HepG2 (cell line): Measurements from ENCODE around the gene HEPH. TPM values are rescaled to one million over a fixed set of nuclear protein-coding genes. Genes with fewer than 3 reads are reported as not detected.

Source experiments
- ATAC-seq: fragments of 200-7000 bp; cut with Tn5 transposase; 3 replicates; pipeline ENCODE4 v1.9.1; 2020; ENCODE audit warnings: mild to moderate bottlenecking, moderate library complexity
- BruUV-seq: library from RNA; stranded (reverse); fragments of 400-500 nt; replicated peaks from 2 replicates; lab custom pipeline; 2021; lab: Mats Ljungman, UMichigan
- CTCF ChIA-PET: fragments of 300-600 bp; formaldehyde crosslinking; extraction: SDS; loops from one replicate; lab custom pipeline; 2021; ENCODE audit warnings: low total read pairs, inconsistent platforms, low intra/inter-chr PET ratio; lab: Yijun Ruan, JAX
- POLR2A ChIA-PET: fragments of 350-600 bp; sonication (Branson Sonifier 250); formaldehyde crosslinking; loops from one replicate; lab custom pipeline; 2020; ENCODE audit warnings: antibody characterized with exemption, inconsistent platforms; lab: Yijun Ruan, JAX
- DNase-seq: peaks from one replicate; pipeline ENCODE4 v3.0.0-alpha.2; 2015; ENCODE audit warnings: low spot score
- FAIRE-seq: peaks from 3 replicates; lab custom pipeline; 2011; peaks lifted over from hg19 to GRCh38; lab: Jason Lieb, UNC
- H2AFZ ChIP-seq: one replicate; pipeline ENCODE4 v1.6.1; 2011; ENCODE audit warnings: low read length, inconsistent platforms
- H3K27ac ChIP-seq: fragments of 300-600 bp; 3 replicates; pipeline ENCODE4 v1.8.0; 2011; ENCODE audit warnings: mixed run types, mild to moderate bottlenecking, mixed read lengths, low read length, inconsistent platforms; ENCODE audit not compliant: insufficient read depth; ENCODE audit errors: extremely low read length
- H3K27me3 ChIP-seq, 2 experiments: fragments of 200-600 bp in 1 of 2; 2 replicates in 1 of 2; 3 replicates in 1 of 2; pipeline versions ENCODE4 v1.6.0 to v1.8.0; 2011; ENCODE audit warnings: low read length in 2 of 2, mild to moderate bottlenecking in 2 of 2, moderate library complexity in 2 of 2, inconsistent platforms in 1 of 2; ENCODE audit not compliant: insufficient read depth in 2 of 2, control insufficient read depth in 1 of 2
- H3K36me3 ChIP-seq, 2 experiments: fragments of 200-600 bp in 1 of 2; replicated peaks in 1 of 2; 2 replicates in 1 of 2; 3 replicates in 1 of 2; pipeline versions ENCODE4 v1.5.1 to v1.8.0; 2011; ENCODE audit warnings: low read length in 2 of 2, inconsistent platforms in 1 of 2; ENCODE audit not compliant: insufficient read depth in 2 of 2, control insufficient read depth in 1 of 2
- H3K4me1 ChIP-seq: 2 replicates; pipeline ENCODE4 v1.5.1; 2012; ENCODE audit warnings: low read length, inconsistent platforms; ENCODE audit not compliant: insufficient read depth
- H3K4me2 ChIP-seq: 2 replicates; pipeline ENCODE4 v1.6.0; 2011; ENCODE audit warnings: low read depth, low read length, inconsistent platforms
- H3K4me3 ChIP-seq, 3 experiments: fragments of 200-600 bp in 1 of 3; sonication (generic), shearing (Covaris generic) in 1 of 3; replicated peaks in 1 of 3; 2 replicates each; pipeline ENCODE4 v1.5.1; 2011 to 2016; ENCODE audit warnings: low read length in 3 of 3, inconsistent platforms in 2 of 3, low read depth in 2 of 3, mild to moderate bottlenecking in 2 of 3, control low read depth in 1 of 3, mixed read lengths in 1 of 3; ENCODE audit not compliant: insufficient read depth in 1 of 3
- H3K79me2 ChIP-seq: one replicate; pipeline ENCODE4 v1.6.1; 2011; ENCODE audit warnings: low read length, inconsistent platforms; ENCODE audit not compliant: insufficient read depth
- H3K9ac ChIP-seq: 2 replicates; pipeline ENCODE4 v1.6.0; 2011; ENCODE audit warnings: mild to moderate bottlenecking, low read depth, low read length, inconsistent platforms; ENCODE audit not compliant: insufficient read depth
- H3K9me3 ChIP-seq: 2 replicates; pipeline ENCODE4 v1.5.1; 2012; ENCODE audit warnings: mild to moderate bottlenecking, low read length
- H4K20me1 ChIP-seq: 2 replicates; pipeline ENCODE4 v1.6.0; 2011; ENCODE audit warnings: inconsistent platforms, mild to moderate bottlenecking, low read length, moderate library complexity; ENCODE audit not compliant: insufficient read depth
- FLYWCH1 ChIP-seq: sonication (generic); formaldehyde crosslinking; IDR thresholded peaks from 2 replicates; pipeline ENCODE4 v1.8.1; 2023; ENCODE audit warnings: mild to moderate bottlenecking, missing genetic modification reagents
- GATAD2A ChIP-seq: IDR thresholded peaks from 2 replicates; pipeline ENCODE4 v1.6.1; 2016
- ISL2 ChIP-seq: sonication (generic); formaldehyde crosslinking; IDR thresholded peaks from 2 replicates; pipeline ENCODE4 v1.5.0; 2020; ENCODE audit warnings: missing genetic modification reagents
- KAT8 ChIP-seq: IDR thresholded peaks from 2 replicates; pipeline ENCODE4 v1.6.1; 2016; ENCODE audit warnings: missing genetic modification reagents, missing compliant biosample characterization
- KLF12 ChIP-seq: sonication (generic); formaldehyde crosslinking; IDR thresholded peaks from 2 replicates; pipeline ENCODE4 v1.4.0; 2020; ENCODE audit warnings: missing genetic modification reagents, borderline replicate concordance
- KLF15 ChIP-seq: sonication (generic); formaldehyde crosslinking; IDR thresholded peaks from 2 replicates; pipeline ENCODE4 v1.8.1; 2023; ENCODE audit warnings: borderline replicate concordance, mild to moderate bottlenecking, inconsistent platforms, missing genetic modification reagents, mixed read lengths
- NFE2L1 ChIP-seq: sonication (generic); formaldehyde crosslinking; IDR thresholded peaks from 2 replicates; pipeline ENCODE4 v1.4.0; 2020; ENCODE audit warnings: missing genetic modification reagents, mild to moderate bottlenecking, borderline replicate concordance
- POLR2A ChIP-seq, 2 experiments: IDR thresholded peaks; 2 replicates each; pipeline ENCODE4 v1.6.1; 2011; ENCODE audit warnings: low read depth in 2 of 2, low read length in 2 of 2, mild to moderate bottlenecking in 1 of 2, moderate library complexity in 1 of 2; ENCODE audit not compliant: insufficient read depth in 1 of 2
- RFXANK ChIP-seq: IDR thresholded peaks from 2 replicates; pipeline ENCODE4 v1.6.1; 2016
- SIX1 ChIP-seq: sonication (generic); formaldehyde crosslinking; IDR thresholded peaks from 2 replicates; pipeline ENCODE4 v1.4.0; 2020; ENCODE audit warnings: missing genetic modification reagents, borderline replicate concordance
- TRAFD1 ChIP-seq: sonication (generic); formaldehyde crosslinking; IDR thresholded peaks from 2 replicates; pipeline ENCODE4 v1.5.1; 2020; ENCODE audit warnings: missing genetic modification reagents, mild to moderate bottlenecking, borderline replicate concordance
- ZNF75D ChIP-seq: sonication (generic); formaldehyde crosslinking; IDR thresholded peaks from 2 replicates; pipeline ENCODE4 v1.8.1; 2023; ENCODE audit warnings: missing genetic modification reagents, mild to moderate bottlenecking, borderline replicate concordance
- ZNF83 ChIP-seq: sonication (generic); formaldehyde crosslinking; IDR thresholded peaks from 2 replicates; pipeline ENCODE4 v1.4.0; 2020; ENCODE audit warnings: missing genetic modification reagents, mild to moderate bottlenecking, borderline replicate concordance
- WGBS: methylation state at CpG from one replicate; pipeline ENCODE4 v1.1.6; 2017; ENCODE audit warnings: low lambda C conversion rate; 5-methylcytosine and 5-hydroxymethylcytosine counted together
- in situ Hi-C: cut with HindIII; loops from 2 replicates; pipeline ENCODE4 v1.10.0; 2017; ENCODE audit warnings: low pct_unique_long_range_greater_than_20kb; ENCODE audit not compliant: extremely low pct_ligation_motif_present
- intact Hi-C: fragments of 100-400 bp; cut with micrococcal nuclease; formaldehyde crosslinking; loops from one replicate; pipeline ENCODE4 v1.10.0; 2022; ENCODE audit not compliant: unreplicated experiment
- polyA plus RNA-seq, 8 experiments: library from polyadenylated mRNA; depleted of rRNA in 3 of 8; stranded (reverse) in 7 of 8; unstranded in 1 of 8; fragments of >200 nt; fragmentation: Illumina TruSeq in 4 of 8; extraction: Trizol in 4 of 8; gene quantifications; 2 replicates each; pipeline versions ENCODE4 v1.2.1 to v1.2.3, GENCODE V29; 2011 to 2016; ENCODE audit warnings: low read depth in 4 of 8, missing spikeins in 1 of 8, mixed read lengths in 1 of 8; ENCODE audit not compliant: insufficient read depth in 1 of 8
- total RNA-seq, 5 experiments: library from RNA; depleted of rRNA; stranded (reverse); fragments of >200 nt; fragmentation: Illumina TruSeq; extraction: Trizol; gene quantifications; 2 replicates each; pipeline ENCODE4 v1.2.3, GENCODE V29; 2016; ENCODE audit warnings: low read depth in 1 of 5
- TF ChIP-seq, protein P1 (sequence below): sonication (generic); formaldehyde crosslinking; IDR thresholded peaks from 2 replicates; pipeline ENCODE4 v1.5.0; 2020; ENCODE audit warnings: missing genetic modification reagents
- TF ChIP-seq, protein P2 (sequence below): sonication (generic); formaldehyde crosslinking; IDR thresholded peaks from 2 replicates; pipeline ENCODE4 v1.5.1; 2020; ENCODE audit warnings: missing genetic modification reagents, mild to moderate bottlenecking, borderline replicate concordance
- TF ChIP-seq, protein P3 (sequence below): sonication (generic); formaldehyde crosslinking; IDR thresholded peaks from 2 replicates; pipeline ENCODE4 v1.4.0; 2020; ENCODE audit warnings: mild to moderate bottlenecking, missing genetic modification reagents

Gene HEPH
- total and polyA plus RNA-seq, 2 of the 13 experiments (the other 11 are each of a cell fraction or from before 2014, with no cell fraction given), result not detected

DNA sequence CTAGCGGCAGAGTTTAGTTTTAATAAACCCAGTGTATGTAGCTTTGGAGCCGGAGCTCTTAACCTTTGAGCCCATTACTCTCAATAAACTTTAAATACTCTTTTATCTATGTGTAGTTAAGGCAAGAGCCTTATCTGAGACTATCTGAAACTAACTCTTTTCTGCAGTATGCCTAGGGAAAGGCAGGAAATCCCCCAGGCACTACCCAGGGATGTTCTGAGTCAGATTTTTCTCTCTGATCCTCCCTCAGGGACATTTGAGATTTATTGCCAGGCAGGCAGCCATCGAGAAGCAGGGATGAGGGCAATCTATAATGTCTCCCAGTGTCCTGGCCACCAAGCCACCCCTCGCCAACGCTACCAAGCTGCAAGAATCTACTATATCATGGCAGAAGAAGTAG is 39.1 kb downstream of the HEPH start (continued):
- TF ChIP-seq, protein P1, sequence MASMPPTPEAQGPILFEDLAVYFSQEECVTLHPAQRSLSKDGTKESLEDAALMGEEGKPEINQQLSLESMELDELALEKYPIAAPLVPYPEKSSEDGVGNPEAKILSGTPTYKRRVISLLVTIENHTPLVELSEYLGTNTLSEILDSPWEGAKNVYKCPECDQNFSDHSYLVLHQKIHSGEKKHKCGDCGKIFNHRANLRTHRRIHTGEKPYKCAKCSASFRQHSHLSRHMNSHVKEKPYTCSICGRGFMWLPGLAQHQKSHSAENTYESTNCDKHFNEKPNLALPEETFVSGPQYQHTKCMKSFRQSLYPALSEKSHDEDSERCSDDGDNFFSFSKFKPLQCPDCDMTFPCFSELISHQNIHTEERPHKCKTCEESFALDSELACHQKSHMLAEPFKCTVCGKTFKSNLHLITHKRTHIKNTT (CRISPR knock-in tag), result no peak
- no peak for TF ChIP-seq RFXANK (CRISPR knock-in tag)
- no peak for TF ChIP-seq SIX1 (CRISPR knock-in tag)
- no peak for TF ChIP-seq KLF15 (CRISPR knock-in tag)
- TF ChIP-seq, protein P2, sequence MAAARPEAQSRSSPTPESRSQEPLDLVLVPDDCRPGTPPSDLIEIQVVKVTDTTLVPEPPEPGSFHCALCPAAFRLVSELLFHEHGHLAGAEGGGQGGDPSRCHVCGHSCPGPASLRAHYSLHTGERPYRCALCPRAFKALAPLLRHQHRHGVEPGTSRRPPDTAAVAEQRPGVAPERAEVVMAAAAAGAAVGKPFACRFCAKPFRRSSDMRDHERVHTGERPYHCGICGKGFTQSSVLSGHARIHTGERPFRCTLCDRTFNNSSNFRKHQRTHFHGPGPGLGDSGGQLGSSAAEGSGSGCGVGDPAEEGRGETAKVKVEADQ (CRISPR knock-in tag), result no peak
- TF ChIP-seq KLF12 (CRISPR knock-in tag), result no peak
- no peak for TF ChIP-seq ZNF83
- no peak for TF ChIP-seq NFE2L1
- no peak for TF ChIP-seq GATAD2A (CRISPR knock-in tag)
- TF ChIP-seq, all 625 proteins: peak for 0

DNA sequence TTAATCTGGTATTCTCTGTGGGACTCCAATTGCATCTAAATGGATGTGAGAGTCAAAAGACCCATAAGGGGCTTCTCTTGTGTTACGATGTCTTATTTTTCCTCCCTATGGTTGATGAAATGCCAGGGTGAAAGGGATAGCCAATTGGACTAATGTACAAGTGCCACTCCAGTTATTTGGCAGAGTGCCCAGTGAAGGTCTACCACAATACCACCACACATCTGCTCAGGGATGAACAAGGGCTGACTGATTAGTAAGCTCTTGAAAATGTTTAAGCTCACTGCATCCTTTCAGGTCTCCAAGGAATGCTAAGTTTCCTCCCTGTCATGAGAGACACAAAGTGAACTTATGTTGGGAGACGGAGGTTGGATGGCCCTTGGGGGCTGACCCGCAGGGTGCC is 57.8 kb downstream of the HEPH start:
- ATAC-seq (no peak), FAIRE-seq (no peak), DNase-seq (no peak)
- Histone ChIP-seq H3K4me1 (no peaks in the 10 kb centered on the region), H3K27me3 (no peaks in the 10 kb centered on the region), H3K4me3 (no peak overlapping the region), H3K4me2 (no peak overlapping the region), H3K9me3 (no peaks in the 10 kb centered on the region), H3K27ac (no peak overlapping the region), H4K20me1 (no peaks in the 10 kb centered on the region), H3K36me3 (no peaks in the 10 kb centered on the region), H3K79me2 (no peaks in the 10 kb centered on the region), H3K9ac (no peak overlapping the region), H2AFZ (no peak overlapping the region)
- ChIA-PET POLR2A (no interaction called here), CTCF (no interaction called here)
- BruUV-seq, result no TSS peak
- in situ Hi-C loops (no loop called here), intact Hi-C loops (no loop called here)
- 0% methylated on average over 1 of the region's 3 CpGs for WGBS
- TF ChIP-seq ZNF75D (CRISPR knock-in tag) (no peak), ISL2 (no peak), FLYWCH1 (CRISPR knock-in tag) (no peak), KAT8 (no peak), POLR2A (IDR thresholded peaks at IDR 0.05; ENCODE audit: insufficient read depth in 1 of 2, low read depth in 2 of 2, low read length in 2 of 2) (no peak), TRAFD1 (CRISPR knock-in tag) (no peak)
- TF ChIP-seq, protein P3, sequence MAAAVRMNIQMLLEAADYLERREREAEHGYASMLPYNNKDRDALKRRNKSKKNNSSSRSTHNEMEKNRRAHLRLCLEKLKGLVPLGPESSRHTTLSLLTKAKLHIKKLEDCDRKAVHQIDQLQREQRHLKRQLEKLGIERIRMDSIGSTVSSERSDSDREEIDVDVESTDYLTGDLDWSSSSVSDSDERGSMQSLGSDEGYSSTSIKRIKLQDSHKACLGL (CRISPR knock-in tag), result no peak
